Stimulated activated CD8-positive, alpha-beta memory T cell treated with anti-CD3 and anti-CD28 coated beads, Interleukin-7, amount 100 ng/mL, for 24 hours (primary cell): Measurements from ENCODE around the gene PCYOX1L.
A peak's percentile ranks its signal among the peaks of the same experiment; 100 is the strongest.

Experiments
- DNase-seq: peaks from one replicate; pipeline ENCODE4 v3.0.0-alpha.2; 2020; ENCODE audit warnings: low read depth

PCYOX1L gene

GRCh38 chr5:149337736-149338135 is 20.1 kb upstream of the PCYOX1L start:
- DNase-seq, result no peak

DNA sequence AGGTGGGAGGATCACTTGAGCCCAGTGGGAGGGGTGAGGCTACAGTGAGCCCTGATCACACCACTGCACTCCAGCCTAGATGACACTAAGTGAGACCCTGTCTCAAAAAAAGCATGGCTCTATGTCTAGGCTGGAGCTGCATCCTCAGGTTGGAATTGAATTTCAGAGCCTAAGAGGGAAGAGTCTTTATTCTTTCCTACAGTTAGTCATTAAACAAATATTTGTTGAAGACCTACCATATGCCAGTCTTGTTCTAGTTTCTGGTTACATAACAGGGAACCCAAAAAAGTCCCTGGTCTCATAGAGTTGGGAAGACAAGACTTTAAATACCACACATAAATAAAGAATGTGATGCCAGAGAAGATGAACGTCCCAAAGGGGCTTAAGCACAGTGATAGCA is 19.5 kb upstream of the PCYOX1L start:
- no peak for DNase-seq

DNA sequence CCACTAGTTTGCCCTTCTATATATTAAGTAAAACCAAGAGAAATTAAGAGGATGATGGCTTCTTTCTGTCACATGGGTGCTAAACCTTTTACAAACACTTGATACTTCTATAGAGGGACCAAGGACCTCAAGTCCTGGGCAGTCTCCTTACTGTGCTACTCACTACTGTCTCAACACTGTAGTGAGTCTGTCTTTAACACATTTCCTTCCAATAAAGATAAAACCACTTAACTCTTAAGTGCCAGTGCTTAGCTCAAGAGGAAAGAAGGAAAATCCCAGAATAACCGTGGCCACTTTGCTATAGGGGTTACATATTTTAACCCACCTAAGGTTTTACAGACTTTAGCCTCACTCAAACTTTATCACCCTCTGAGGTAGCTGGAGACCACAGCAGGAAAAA is 16.9 kb upstream of the PCYOX1L start:
- DNase-seq, result no peak

GRCh38 chr5:149341876-149342275 is 16.0 kb upstream of the PCYOX1L start:
- DNase-seq, result no peak

- no peak for DNase-seq
Measured at GRCh38 chr5:149344151-149344550, 13.7 kb upstream of the PCYOX1L start.

DNA sequence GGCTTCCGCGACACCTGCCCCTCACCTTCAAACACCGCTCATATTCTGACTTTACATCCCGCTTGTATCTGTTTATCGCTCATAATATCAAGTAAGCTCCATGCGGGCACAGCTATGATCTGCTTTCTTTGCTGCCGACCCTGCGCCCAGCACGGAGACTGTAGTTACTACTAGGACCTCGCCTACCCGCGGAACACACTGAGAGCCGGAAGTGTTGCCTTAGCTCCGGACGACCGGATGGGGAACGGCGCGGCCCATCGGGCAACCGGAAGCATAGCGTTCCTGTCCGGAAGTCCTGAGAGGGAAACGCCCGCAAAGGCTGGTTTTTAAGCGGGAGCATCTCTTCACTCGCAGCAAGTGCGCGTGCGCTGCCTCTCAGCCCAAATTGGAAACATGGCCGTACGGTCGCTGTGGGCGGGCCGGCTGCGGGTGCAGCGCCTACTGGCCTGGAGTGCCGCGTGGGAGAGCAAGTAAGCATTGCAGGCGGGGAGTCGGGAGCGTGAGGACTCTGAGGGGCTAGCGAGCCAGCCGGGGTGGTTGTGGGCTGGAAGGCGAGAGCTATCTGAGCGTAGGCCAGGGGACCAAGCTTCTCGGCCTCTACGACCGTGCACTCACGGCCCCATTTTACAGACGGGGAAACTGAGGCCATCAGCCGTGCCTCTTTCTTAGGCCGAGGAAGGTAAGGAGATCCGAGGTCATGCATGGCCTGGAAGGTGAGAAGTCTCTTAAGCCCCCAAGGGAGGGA is 12.5 kb upstream of the PCYOX1L start, which contains the start of gene GRPEL2:
Gene GRPEL2, plus strand, starts transcription at position 353 of the 745 bp plus-strand sequence. Its CDS starts 41 bp downstream, at position 394.
- DNase-seq, result peak; percentile 83

GRCh38 chr5:149345892-149346222 is 12.0 kb upstream of the PCYOX1L start:
- no peak for DNase-seq

DNA sequence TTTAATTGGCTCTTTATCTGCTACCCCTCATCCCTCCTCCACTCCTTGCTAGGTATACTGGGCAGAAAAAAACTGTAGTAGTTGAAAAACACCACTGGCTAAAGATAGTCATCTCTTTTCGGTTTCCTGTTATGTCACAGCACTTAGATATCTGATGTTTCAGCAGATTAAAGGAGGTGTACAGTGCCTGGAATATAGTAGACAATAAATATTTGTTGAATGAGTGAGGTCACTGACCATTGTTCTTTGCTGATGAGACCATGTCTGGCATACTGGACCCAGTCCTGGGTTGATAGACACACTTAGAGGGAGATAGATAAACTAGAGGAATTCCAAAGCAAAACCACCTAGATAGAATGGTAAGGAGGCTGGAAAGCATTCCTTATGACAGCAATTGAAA is 9.3 kb upstream of the PCYOX1L start:
- no peak for DNase-seq

GRCh38 chr5:149349382-149349781 is 8.5 kb upstream of the PCYOX1L start:
- no peak for DNase-seq

DNA sequence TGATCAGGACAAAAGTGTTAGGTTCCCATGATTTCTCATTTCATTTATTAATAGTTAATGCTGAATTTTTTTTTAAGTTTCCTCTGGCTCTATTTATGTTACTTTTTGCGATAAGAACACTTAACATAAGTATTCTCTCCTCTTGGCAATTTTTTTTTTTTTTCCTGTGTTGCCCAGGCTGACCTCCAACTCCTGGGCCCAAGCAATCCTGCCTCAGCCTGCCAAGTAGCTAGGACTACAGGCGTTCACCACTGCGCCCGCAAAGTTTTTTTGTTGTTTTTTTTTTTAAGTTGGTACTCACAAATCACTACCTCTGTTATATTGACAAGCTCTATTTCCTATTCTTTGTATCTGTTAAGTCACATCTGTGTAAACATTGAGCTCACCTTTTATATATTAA is 5.7 kb upstream of the PCYOX1L start:
- no peak for DNase-seq

- DNase-seq, result no peak
Measured at GRCh38 chr5:149353911-149354310, 3.9 kb upstream of the PCYOX1L start.

DNA sequence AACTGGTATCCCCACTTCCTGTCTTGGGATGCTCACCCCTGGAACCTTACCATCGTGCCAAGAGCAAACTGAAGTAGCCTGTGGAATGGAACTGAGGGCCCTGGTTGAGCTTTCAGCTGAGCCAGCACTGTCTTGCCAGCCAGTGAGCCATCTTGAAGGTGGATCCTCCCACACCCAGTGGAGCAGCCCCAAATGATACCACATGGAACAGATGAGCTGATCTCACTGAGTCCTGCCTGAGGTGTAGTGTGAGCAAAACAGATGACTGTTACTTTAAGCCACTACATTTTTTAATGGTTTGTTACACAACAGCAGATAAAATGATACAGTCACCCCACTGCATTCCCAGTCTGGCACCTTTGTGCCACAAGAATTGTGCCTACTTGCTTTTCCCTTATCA is 2.2 kb upstream of the PCYOX1L start:
- no peak for DNase-seq

DNA sequence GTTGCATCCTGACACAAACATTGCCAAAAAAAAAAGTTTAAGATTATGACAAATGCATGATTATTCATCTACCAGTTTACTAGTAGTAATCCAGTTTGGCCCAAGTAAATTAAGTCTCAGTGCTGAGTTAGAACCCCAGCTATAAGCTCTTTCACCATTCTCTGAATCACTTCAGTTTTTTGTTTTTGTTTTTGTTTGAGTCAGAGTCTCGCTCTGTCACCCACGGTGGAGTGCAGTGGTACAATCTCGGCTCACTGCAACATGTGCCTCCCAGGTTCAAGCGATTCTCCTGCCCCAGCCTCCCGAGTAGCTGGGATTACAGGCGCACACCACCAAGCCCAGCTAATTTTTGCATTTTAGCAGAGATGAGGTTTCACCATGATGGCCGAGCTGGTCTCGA is 1.5 kb upstream of the PCYOX1L start:
- DNase-seq, result no peak

- no peak for DNase-seq
Measured at GRCh38 chr5:149358294-149358651, 427 bp downstream of the PCYOX1L start.

GRCh38 chr5:149358868-149359495 is 1.1 kb downstream of the PCYOX1L start:
- DNase-seq, result no peak

DNA sequence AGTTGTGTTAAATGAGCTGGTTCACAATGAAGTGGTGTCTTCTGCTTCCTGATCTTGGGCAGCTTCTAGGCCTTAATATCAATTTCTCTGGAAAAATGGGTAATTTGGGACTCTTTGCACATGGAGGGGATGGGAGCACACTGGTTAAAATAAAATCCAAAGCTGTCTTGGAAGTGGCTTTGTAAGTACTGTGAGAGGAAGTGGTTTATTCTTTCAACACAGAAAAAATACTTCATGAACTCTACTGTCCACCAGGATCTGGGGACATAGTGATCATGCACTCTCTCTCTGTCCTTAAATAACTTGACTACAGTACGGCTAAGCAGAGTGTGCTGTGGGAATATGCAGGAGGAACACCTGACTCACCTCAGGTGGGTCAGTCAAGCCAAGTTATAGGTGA is 2.4 kb downstream of the PCYOX1L start:
- DNase-seq, result no peak

- DNase-seq, result no peak
Measured at GRCh38 chr5:149362541-149362940, 4.7 kb downstream of the PCYOX1L start.

DNA sequence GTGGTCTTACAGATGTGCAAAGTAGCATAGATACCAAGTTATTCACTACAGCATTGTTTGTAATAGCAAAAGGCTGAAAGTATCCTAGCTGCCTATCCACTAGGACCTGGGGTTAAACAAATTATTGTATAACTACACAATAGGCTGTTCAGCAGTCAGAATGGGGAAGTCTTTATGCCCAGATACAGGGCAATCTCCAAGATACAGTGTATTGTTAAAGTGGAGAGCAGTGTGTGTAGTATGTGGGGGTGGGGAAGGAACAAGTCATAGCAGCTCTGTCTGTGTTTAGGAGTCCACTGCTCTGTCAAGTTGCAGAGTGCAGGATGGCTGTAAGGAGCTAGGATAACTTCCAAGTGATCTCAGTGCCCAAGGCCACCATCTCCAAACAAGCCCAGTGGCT is 5.5 kb downstream of the PCYOX1L start:
- no peak for DNase-seq

DNA sequence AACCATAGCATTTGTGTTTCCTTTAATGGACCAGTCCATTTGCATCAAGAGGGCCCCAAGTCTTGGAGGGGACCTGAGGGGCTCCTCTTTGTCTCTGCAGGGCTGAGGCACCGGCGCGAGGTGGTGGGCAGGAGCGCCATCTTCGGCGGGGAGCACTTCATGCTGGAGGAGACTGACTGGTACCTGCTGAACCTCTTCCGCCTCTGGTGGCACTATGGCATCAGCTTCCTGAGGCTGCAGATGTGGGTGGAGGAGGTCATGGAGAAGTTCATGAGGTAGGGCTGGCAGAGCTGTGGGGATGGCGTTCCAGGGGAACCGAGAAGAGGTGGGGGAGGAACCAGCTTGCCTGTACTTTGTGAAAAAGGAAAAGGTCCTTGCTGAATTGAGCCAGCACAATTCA is 6.1 kb downstream of the PCYOX1L start:
- DNase-seq, result no peak

- no peak for DNase-seq
Measured at GRCh38 chr5:149364719-149365118, 6.9 kb downstream of the PCYOX1L start.

DNA sequence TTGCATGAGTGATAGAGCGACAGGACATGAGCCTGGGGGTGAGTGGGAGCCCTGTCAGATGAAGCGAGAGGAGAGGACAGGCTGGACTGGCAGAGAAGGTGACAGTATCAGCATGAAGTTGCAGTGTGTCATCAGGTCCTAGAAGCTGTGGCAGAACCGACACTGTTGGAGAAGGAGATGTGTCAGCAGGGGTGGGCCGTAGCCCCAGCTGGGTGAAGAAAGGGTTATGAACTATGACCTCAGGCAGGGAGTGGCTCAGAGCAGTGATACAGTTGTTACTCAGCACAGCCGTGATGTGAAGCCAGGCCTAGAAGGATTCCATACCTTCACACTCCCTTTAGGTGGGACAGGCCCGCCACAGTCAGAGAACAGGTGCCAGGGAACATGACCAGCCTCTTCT is 7.6 kb downstream of the PCYOX1L start:
- DNase-seq, result no peak

GRCh38 chr5:149366169-149366729 is 8.4 kb downstream of the PCYOX1L start:
- DNase-seq, result no peak

DNA sequence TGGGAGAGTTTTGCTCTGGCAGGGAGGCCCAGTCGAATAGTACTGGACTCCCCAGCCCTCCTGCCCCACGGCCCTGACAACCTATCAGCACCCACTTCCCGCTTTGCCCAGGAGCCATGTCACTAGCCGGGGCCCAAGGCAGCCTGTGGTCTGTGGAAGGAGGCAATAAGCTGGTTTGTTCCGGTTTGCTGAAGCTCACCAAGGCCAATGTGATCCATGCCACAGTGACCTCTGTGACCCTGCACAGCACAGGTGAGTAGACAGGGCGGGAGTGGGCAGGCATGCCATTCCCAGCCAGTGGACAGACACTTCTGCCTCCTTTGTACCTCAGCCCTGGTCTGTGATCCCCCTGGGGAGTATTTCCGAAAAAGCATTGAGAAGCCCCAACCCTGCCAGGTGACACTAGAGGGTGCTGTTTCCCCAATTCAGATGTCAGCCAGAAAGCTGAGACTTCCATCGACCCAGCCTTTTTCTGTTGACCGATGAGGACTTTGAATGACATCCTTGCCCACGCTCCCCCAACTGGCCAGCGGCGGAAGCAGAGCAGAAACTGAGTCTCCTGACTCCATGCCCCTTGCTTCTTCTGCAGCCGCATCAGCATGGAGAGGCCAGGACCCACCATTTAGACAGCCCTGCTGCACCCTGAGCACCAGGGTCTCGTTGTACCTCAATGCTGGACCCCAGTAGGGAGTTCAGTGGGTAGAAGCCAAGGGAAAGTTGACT is 9.6 kb downstream of the PCYOX1L start:
- DNase-seq, result peak; percentile 22
